WTC11 (cell line): ENCODE measurements around the gene DMWD. TPM values are rescaled to one million over a fixed set of nuclear protein-coding genes. Genes with fewer than 3 reads are reported as not detected.

Source experiments
- ATAC-seq: fragments of 200-7000 bp; cut with Tn5 transposase; 2 replicates; pipeline ENCODE4 v1.10.0; 2021; ENCODE audit warnings: mild to moderate bottlenecking, moderate library complexity
- CTCF ChIA-PET: fragments of 300-600 bp; sonication (Branson Sonifier 250); formaldehyde crosslinking; loops from one replicate; lab custom pipeline; 2021; ENCODE audit warnings: antibody characterized with exemption; lab: Charles Lee
- POLR2A ChIA-PET: fragments of 350-600 bp; sonication (Branson Sonifier 250); formaldehyde crosslinking; loops from one replicate; lab custom pipeline; 2021; ENCODE audit warnings: antibody characterized with exemption; lab: Charles Lee
- DNase-seq: peaks from one replicate; pipeline ENCODE4 v3.0.0; 2021; ENCODE audit warnings: low spot score
- H3K27ac Mint-ChIP-seq: 2 replicates; pipeline ENCODE4 v1.8.0; 2021; ENCODE audit warnings: mixed read lengths
- H3K27me3 Mint-ChIP-seq: 2 replicates; pipeline ENCODE4 v1.8.0; 2021; ENCODE audit warnings: low read depth, mild to moderate bottlenecking, moderate library complexity, mixed read lengths
- H3K36me3 Mint-ChIP-seq: 2 replicates; pipeline ENCODE4 v1.8.0; 2021; ENCODE audit warnings: mixed read lengths
- H3K4me1 Mint-ChIP-seq: 2 replicates; pipeline ENCODE4 v1.8.0; 2022; ENCODE audit warnings: mixed read lengths
- H3K4me3 Mint-ChIP-seq: 2 replicates; pipeline ENCODE4 v1.8.0; 2021; ENCODE audit warnings: mild to moderate bottlenecking, moderate library complexity, mixed read lengths
- H3K9me3 Mint-ChIP-seq: 2 replicates; pipeline ENCODE4 v1.8.0; 2021; ENCODE audit warnings: mixed read lengths
- ESRRA ChIP-seq: sonication (generic); formaldehyde crosslinking; IDR thresholded peaks from 2 replicates; pipeline ENCODE4 v1.8.1; 2022; ENCODE audit warnings: mild to moderate bottlenecking, missing genetic modification reagents, borderline replicate concordance
- FOXK1 ChIP-seq: sonication (generic); formaldehyde crosslinking; IDR thresholded peaks from 2 replicates; pipeline ENCODE4 v1.8.0; 2022; ENCODE audit warnings: mild to moderate bottlenecking, moderate library complexity, missing genetic modification reagents
- FOXP1 ChIP-seq: sonication (generic); formaldehyde crosslinking; IDR thresholded peaks from 2 replicates; pipeline ENCODE4 v1.8.0; 2022; ENCODE audit warnings: missing genetic modification reagents, mild to moderate bottlenecking, moderate library complexity, borderline replicate concordance
- GTF2I ChIP-seq: fragments of 250-450 bp; sonication (Bioruptor Pico); conservative IDR thresholded peaks from 2 replicates; pipeline ENCODE4 v1.4.0; 2021; ENCODE audit warnings: mild to moderate bottlenecking
- MYBL2 ChIP-seq: sonication (generic); formaldehyde crosslinking; IDR thresholded peaks from 2 replicates; pipeline ENCODE4 v1.8.1; 2023; ENCODE audit warnings: mild to moderate bottlenecking, moderate library complexity, missing genetic modification reagents
- NFYB ChIP-seq: sonication (generic); formaldehyde crosslinking; conservative IDR thresholded peaks from 2 replicates; pipeline ENCODE4 v1.8.0; 2022; ENCODE audit warnings: low read depth, missing genetic modification reagents
- SMAD3 ChIP-seq: sonication (generic); formaldehyde crosslinking; IDR thresholded peaks from 2 replicates; pipeline ENCODE4 v1.8.0; 2022; ENCODE audit warnings: missing genetic modification reagents, mild to moderate bottlenecking, borderline replicate concordance
- TCF7 ChIP-seq: sonication (generic); formaldehyde crosslinking; IDR thresholded peaks from 2 replicates; pipeline ENCODE4 v1.8.0; 2022; ENCODE audit warnings: mild to moderate bottlenecking, low read depth, missing genetic modification reagents, moderate library complexity
- TP53 ChIP-seq: sonication (generic); formaldehyde crosslinking; IDR thresholded peaks from 2 replicates; pipeline ENCODE4 v1.8.1; 2023; ENCODE audit warnings: mild to moderate bottlenecking, missing genetic modification reagents
- ZNF121 ChIP-seq: sonication (generic); formaldehyde crosslinking; IDR thresholded peaks from 2 replicates; pipeline ENCODE4 v1.8.0; 2023; ENCODE audit warnings: missing genetic modification reagents
- ZNF138 ChIP-seq: sonication (generic); formaldehyde crosslinking; conservative IDR thresholded peaks from 2 replicates; pipeline ENCODE4 v1.8.1; 2022; ENCODE audit warnings: mild to moderate bottlenecking, moderate library complexity, missing genetic modification reagents
- ZNF232 ChIP-seq: sonication (generic); formaldehyde crosslinking; IDR thresholded peaks from 2 replicates; pipeline ENCODE4 v1.8.0; 2022; ENCODE audit warnings: mild to moderate bottlenecking, missing genetic modification reagents
- ZNF416 ChIP-seq: fragments of 250-450 bp; sonication (Bioruptor Pico); IDR thresholded peaks from 2 replicates; pipeline ENCODE4 v1.9.0; 2021; ENCODE audit warnings: mild to moderate bottlenecking, inconsistent platforms
- total RNA-seq: library from RNA; stranded (reverse); gene quantifications from 3 replicates; pipeline ENCODE4 v1.2.3, GENCODE V29; 2021
- TF ChIP-seq, protein P1 (sequence below): sonication (generic); formaldehyde crosslinking; IDR thresholded peaks from 2 replicates; pipeline ENCODE4 v1.8.0; 2022; ENCODE audit warnings: missing genetic modification reagents
- TF ChIP-seq, protein P2 (sequence below): sonication (generic); formaldehyde crosslinking; IDR thresholded peaks from 2 replicates; pipeline ENCODE4 v1.8.0; 2022; ENCODE audit warnings: mild to moderate bottlenecking, missing genetic modification reagents
- TF ChIP-seq, protein P3 (sequence below): fragments of 250-450 bp; sonication (Bioruptor Pico); IDR thresholded peaks from 2 replicates; pipeline ENCODE4 v1.8.0; 2021; ENCODE audit warnings: mild to moderate bottlenecking
- TF ChIP-seq, protein P4 (sequence below): sonication (generic); formaldehyde crosslinking; IDR thresholded peaks from 2 replicates; pipeline ENCODE4 v1.8.0; 2023; ENCODE audit warnings: missing genetic modification reagents, mild to moderate bottlenecking, borderline replicate concordance
- TF ChIP-seq, protein P5 (sequence below): sonication (generic); formaldehyde crosslinking; IDR thresholded peaks from 2 replicates; pipeline ENCODE4 v1.8.1; 2023; ENCODE audit warnings: mild to moderate bottlenecking, missing genetic modification reagents
- TF ChIP-seq, protein P6 (sequence below): sonication (generic); formaldehyde crosslinking; conservative IDR thresholded peaks from 2 replicates; pipeline ENCODE4 v1.8.1; 2023; ENCODE audit warnings: mild to moderate bottlenecking, low read depth, missing genetic modification reagents, moderate library complexity
- TF ChIP-seq, protein P7 (sequence below): fragments of 200-600 bp; IDR thresholded peaks from 2 replicates; pipeline ENCODE4 v1.8.0; 2022; ENCODE audit warnings: antibody characterized with exemption

The DMWD gene
- total RNA-seq, 1 experiment from 2014 or later, result 60.7 TPM

DNA sequence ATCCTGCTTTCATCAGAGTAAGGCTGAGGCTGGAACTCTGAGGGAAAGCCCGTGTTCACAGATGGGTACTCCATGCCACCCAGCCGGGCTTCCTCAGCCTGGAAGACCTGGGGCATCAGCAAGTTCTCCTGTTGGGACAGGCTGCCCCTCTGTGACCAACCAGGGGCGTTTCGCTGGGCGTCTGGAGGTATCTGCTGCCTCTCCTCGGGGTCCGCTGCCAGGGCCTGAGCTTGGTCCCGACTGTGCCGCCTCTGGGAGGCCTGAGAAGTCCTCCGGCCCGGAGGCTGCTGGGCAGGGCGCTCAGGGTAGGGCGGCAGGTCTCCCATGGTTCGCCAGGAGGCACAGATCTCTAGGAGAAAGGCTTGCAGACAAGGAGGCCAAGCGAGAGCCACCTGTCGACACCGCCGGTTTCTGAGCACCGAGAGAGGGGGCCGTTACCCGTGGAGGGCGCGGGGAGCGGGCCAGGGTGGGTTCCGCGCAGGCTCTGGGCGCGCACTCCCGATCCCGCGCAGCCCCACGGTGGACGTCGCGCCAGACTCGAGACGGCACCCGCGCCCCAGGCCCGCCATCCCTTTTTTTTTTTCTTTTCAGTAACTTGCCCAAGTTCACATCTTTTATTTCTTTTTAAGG is 22.3 kb upstream of the DMWD start, which contains the start of gene RSPH6A:
Gene RSPH6A (minus strand): TSS at position 458 of the 630 bp plus-strand sequence. CDS start 132 bp downstream, at position 326.
- H3K9me3 Mint-ChIP-seq, result no peaks in the 10 kb centered on the region
- H3K27me3 Mint-ChIP-seq, result no peaks in the 10 kb centered on the region; the same call in none of the 2 replicates
- H3K4me3 Mint-ChIP-seq, result peak within 1 kb of the TSS; percentile 89
- DNase-seq (peak; percentile 51), ATAC-seq (peak; percentile 4)
- peaks cover 5% of the 10 kb centered on the region for H3K36me3 Mint-ChIP-seq
- POLR2A ChIA-PET, result interaction anchor here (0.6 to 4.0 kb wide), 6 partner anchors 16 to 297 kb away, joined by 3 to 47 read pairs (median 5); partner anchors contain the start of genes DMWD, FOXA3, QPCTL and SIX5
- peak within 1 kb of the TSS; percentile 95 for H3K27ac Mint-ChIP-seq
- TF ChIP-seq, protein P1, sequence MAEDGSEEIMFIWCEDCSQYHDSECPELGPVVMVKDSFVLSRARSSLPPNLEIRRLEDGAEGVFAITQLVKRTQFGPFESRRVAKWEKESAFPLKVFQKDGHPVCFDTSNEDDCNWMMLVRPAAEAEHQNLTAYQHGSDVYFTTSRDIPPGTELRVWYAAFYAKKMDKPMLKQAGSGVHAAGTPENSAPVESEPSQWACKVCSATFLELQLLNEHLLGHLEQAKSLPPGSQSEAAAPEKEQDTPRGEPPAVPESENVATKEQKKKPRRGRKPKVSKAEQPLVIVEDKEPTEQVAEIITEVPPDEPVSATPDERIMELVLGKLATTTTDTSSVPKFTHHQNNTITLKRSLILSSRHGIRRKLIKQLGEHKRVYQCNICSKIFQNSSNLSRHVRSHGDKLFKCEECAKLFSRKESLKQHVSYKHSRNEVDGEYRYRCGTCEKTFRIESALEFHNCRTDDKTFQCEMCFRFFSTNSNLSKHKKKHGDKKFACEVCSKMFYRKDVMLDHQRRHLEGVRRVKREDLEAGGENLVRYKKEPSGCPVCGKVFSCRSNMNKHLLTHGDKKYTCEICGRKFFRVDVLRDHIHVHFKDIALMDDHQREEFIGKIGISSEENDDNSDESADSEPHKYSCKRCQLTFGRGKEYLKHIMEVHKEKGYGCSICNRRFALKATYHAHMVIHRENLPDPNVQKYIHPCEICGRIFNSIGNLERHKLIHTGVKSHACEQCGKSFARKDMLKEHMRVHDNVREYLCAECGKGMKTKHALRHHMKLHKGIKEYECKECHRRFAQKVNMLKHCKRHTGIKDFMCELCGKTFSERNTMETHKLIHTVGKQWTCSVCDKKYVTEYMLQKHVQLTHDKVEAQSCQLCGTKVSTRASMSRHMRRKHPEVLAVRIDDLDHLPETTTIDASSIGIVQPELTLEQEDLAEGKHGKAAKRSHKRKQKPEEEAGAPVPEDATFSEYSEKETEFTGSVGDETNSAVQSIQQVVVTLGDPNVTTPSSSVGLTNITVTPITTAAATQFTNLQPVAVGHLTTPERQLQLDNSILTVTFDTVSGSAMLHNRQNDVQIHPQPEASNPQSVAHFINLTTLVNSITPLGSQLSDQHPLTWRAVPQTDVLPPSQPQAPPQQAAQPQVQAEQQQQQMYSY, result no peak
- 0 out of 2 replicates have a peak, but pooled peaks have one; percentile 11 for TF ChIP-seq NFYB (CRISPR knock-in tag)
- TF ChIP-seq, protein P2, sequence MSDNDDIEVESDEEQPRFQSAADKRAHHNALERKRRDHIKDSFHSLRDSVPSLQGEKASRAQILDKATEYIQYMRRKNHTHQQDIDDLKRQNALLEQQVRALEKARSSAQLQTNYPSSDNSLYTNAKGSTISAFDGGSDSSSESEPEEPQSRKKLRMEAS (CRISPR knock-in tag), result 0 out of 2 replicates have a peak, but pooled peaks have one; percentile 8
- no peak for TF ChIP-seq ZNF138 (CRISPR knock-in tag)
- peak; percentile 72; the same call in 1 of the 2 replicates for TF ChIP-seq FOXP1
- 0 out of 2 replicates have a peak, but pooled peaks have one; percentile 41 for TF ChIP-seq TCF7 (CRISPR knock-in tag)
- TF ChIP-seq GTF2I, result no peak
- TF ChIP-seq, protein P3, sequence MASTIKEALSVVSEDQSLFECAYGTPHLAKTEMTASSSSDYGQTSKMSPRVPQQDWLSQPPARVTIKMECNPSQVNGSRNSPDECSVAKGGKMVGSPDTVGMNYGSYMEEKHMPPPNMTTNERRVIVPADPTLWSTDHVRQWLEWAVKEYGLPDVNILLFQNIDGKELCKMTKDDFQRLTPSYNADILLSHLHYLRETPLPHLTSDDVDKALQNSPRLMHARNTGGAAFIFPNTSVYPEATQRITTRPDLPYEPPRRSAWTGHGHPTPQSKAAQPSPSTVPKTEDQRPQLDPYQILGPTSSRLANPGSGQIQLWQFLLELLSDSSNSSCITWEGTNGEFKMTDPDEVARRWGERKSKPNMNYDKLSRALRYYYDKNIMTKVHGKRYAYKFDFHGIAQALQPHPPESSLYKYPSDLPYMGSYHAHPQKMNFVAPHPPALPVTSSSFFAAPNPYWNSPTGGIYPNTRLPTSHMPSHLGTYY (CRISPR knock-in tag), result no peak
- TF ChIP-seq, protein P4, sequence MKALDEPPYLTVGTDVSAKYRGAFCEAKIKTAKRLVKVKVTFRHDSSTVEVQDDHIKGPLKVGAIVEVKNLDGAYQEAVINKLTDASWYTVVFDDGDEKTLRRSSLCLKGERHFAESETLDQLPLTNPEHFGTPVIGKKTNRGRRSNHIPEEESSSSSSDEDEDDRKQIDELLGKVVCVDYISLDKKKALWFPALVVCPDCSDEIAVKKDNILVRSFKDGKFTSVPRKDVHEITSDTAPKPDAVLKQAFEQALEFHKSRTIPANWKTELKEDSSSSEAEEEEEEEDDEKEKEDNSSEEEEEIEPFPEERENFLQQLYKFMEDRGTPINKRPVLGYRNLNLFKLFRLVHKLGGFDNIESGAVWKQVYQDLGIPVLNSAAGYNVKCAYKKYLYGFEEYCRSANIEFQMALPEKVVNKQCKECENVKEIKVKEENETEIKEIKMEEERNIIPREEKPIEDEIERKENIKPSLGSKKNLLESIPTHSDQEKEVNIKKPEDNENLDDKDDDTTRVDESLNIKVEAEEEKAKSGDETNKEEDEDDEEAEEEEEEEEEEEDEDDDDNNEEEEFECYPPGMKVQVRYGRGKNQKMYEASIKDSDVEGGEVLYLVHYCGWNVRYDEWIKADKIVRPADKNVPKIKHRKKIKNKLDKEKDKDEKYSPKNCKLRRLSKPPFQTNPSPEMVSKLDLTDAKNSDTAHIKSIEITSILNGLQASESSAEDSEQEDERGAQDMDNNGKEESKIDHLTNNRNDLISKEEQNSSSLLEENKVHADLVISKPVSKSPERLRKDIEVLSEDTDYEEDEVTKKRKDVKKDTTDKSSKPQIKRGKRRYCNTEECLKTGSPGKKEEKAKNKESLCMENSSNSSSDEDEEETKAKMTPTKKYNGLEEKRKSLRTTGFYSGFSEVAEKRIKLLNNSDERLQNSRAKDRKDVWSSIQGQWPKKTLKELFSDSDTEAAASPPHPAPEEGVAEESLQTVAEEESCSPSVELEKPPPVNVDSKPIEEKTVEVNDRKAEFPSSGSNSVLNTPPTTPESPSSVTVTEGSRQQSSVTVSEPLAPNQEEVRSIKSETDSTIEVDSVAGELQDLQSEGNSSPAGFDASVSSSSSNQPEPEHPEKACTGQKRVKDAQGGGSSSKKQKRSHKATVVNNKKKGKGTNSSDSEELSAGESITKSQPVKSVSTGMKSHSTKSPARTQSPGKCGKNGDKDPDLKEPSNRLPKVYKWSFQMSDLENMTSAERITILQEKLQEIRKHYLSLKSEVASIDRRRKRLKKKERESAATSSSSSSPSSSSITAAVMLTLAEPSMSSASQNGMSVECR (CRISPR knock-in tag), result peak; percentile 52; the same call in 1 of the 2 replicates
- TF ChIP-seq, protein P5, sequence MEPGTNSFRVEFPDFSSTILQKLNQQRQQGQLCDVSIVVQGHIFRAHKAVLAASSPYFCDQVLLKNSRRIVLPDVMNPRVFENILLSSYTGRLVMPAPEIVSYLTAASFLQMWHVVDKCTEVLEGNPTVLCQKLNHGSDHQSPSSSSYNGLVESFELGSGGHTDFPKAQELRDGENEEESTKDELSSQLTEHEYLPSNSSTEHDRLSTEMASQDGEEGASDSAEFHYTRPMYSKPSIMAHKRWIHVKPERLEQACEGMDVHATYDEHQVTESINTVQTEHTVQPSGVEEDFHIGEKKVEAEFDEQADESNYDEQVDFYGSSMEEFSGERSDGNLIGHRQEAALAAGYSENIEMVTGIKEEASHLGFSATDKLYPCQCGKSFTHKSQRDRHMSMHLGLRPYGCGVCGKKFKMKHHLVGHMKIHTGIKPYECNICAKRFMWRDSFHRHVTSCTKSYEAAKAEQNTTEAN, result 0 out of 2 replicates have a peak, but pooled peaks have one; percentile 53
- no peak for TF ChIP-seq SMAD3 (CRISPR knock-in tag)
- TF ChIP-seq ZNF121, result peak; percentile 76; the same call in 1 of the 2 replicates
- 0 out of 2 replicates have a peak, but pooled peaks have one; percentile 46 for TF ChIP-seq ESRRA (CRISPR knock-in tag)
- TF ChIP-seq, protein P6, sequence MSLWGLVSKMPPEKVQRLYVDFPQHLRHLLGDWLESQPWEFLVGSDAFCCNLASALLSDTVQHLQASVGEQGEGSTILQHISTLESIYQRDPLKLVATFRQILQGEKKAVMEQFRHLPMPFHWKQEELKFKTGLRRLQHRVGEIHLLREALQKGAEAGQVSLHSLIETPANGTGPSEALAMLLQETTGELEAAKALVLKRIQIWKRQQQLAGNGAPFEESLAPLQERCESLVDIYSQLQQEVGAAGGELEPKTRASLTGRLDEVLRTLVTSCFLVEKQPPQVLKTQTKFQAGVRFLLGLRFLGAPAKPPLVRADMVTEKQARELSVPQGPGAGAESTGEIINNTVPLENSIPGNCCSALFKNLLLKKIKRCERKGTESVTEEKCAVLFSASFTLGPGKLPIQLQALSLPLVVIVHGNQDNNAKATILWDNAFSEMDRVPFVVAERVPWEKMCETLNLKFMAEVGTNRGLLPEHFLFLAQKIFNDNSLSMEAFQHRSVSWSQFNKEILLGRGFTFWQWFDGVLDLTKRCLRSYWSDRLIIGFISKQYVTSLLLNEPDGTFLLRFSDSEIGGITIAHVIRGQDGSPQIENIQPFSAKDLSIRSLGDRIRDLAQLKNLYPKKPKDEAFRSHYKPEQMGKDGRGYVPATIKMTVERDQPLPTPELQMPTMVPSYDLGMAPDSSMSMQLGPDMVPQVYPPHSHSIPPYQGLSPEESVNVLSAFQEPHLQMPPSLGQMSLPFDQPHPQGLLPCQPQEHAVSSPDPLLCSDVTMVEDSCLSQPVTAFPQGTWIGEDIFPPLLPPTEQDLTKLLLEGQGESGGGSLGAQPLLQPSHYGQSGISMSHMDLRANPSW (CRISPR knock-in tag), result 0 out of 2 replicates have a peak, but pooled peaks have one; percentile 57
- 0 out of 2 replicates have a peak, but pooled peaks have one; percentile 10 for TF ChIP-seq TP53 (CRISPR knock-in tag)
- TF ChIP-seq FOXK1, result peak; percentile 30; the same call in 1 of the 2 replicates
- peak; percentile 79; the same call in 1 of the 2 replicates for TF ChIP-seq ZNF416 (CRISPR knock-in tag)
- TF ChIP-seq, protein P7, sequence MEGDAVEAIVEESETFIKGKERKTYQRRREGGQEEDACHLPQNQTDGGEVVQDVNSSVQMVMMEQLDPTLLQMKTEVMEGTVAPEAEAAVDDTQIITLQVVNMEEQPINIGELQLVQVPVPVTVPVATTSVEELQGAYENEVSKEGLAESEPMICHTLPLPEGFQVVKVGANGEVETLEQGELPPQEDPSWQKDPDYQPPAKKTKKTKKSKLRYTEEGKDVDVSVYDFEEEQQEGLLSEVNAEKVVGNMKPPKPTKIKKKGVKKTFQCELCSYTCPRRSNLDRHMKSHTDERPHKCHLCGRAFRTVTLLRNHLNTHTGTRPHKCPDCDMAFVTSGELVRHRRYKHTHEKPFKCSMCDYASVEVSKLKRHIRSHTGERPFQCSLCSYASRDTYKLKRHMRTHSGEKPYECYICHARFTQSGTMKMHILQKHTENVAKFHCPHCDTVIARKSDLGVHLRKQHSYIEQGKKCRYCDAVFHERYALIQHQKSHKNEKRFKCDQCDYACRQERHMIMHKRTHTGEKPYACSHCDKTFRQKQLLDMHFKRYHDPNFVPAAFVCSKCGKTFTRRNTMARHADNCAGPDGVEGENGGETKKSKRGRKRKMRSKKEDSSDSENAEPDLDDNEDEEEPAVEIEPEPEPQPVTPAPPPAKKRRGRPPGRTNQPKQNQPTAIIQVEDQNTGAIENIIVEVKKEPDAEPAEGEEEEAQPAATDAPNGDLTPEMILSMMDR, result no peak
- TF ChIP-seq ZNF232, result no peak
- TF ChIP-seq MYBL2 (CRISPR knock-in tag), result peak; percentile 20; the same call in 1 of the 2 replicates
- H3K4me1 Mint-ChIP-seq, result peaks cover 36% of the 10 kb centered on the region
- CTCF ChIA-PET, result interaction anchor here (0.6 to 7.2 kb wide), 16 partner anchors 11 to 123 kb away, joined by 3 to 135 read pairs (median 8); partner anchors contain the start of genes DMPK, DMWD, IRF2BP1 and QPCTL
